Measurements from ENCODE around the gene ZFPM1. TPM values are rescaled to one million over a fixed set of nuclear protein-coding genes. Genes with fewer than 3 reads are reported as not detected.
A peak's percentile ranks its signal among the peaks of the same experiment; 100 is the strongest.

ZFPM1 gene
- total and polyA plus RNA-seq, 10 donors: 2.3 to 25.3 (median 8.9) TPM

DNA sequence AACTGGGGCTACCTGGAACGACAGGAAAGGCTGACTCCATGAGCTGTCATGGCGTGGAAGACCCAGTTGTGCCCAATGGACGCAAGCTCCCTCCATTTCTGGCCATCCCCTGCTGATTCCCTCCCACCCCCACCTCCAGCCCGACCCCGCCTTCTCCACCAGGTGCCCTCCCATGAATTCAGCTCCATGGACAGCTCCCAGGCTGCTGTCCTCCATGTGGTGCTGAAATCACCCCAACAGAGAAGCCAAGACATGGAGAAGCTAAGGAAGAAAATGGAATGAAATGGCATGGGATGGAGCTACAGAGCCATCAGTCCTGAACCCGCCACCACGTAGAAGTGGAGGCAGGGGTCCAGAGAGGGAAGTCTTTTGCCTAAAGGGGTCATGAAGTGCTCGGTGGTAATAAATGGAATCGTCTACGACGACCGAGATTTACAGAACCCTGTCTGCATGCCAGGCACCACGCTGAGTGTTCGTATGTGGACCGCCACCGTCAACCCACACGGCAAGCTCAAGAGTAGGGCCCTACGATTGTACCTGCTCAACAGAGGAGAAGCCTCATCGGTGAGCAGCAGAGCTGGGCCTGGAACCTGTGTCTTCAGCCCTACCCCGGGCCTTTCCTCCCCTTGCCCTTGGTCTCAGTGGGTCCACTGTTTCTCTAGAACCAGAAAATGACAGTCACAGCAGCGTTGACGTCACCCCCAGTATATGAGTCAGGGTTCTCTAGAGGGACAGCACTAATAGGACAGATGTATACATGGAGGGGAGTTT lies 107.8 kb downstream of the ZFPM1 start:
- Histone ChIP-seq H3K4me3 (no peak overlapping the region), H3K36me3 (no peaks in the 10 kb centered on the region), H3K4me1 (peaks cover 0 to 35% (median 13%) of the 10 kb centered on the region in 6 donors), H3K9me3 (peaks cover 0 to 7% (median 0%) of the 10 kb centered on the region in 8 donors), H3K27ac (no peak overlapping the region), H3K27me3 (replicated peaks in 1 of 7) (peaks cover 0 to 24% (median 0%) of the 10 kb centered on the region in 7 donors)
- intact Hi-C loops (cut with DNase I; ENCODE audit: low total_unique reads): no loop called here
- WGBS, 5 donors: 66 to 73% (median 71%) methylated on average over 19 to 22 of the region's 22 CpGs
- DNase-seq: no peak
- no peak for TF ChIP-seq CTCF (IDR thresholded peaks at IDR 0.05 in 8 of 11, conservative IDR thresholded peaks at IDR 0.05 in 3 of 11)
- no peak for TF ChIP-seq POLR2AphosphoS5 (IDR thresholded peaks at IDR 0.05)
- no peak for TF ChIP-seq POLR2A (IDR thresholded peaks at IDR 0.05)

- Histone ChIP-seq H3K36me3 (no peaks in the 10 kb centered on the region), H3K9me3 (no peaks in the 10 kb centered on the region), H3K4me1 (peaks cover 0 to 35% (median 13%) of the 10 kb centered on the region in 6 donors), H3K4me3 (peak overlapping the region in 2 of 8 donors; percentile 14 to 35), H3K27me3 (replicated peaks in 1 of 7) (peaks cover 0 to 15% (median 0%) of the 10 kb centered on the region in 7 donors), H3K27ac (no peak overlapping the region)
- intact Hi-C loops (cut with DNase I; ENCODE audit: low total_unique reads): loop anchor here (1.0 kb wide), 1 partner anchor 118 kb away; no protein-coding TSS in a partner anchor
- WGBS, 5 donors: 27 to 35% (median 32%) methylated on average over 21 to 23 of the region's 24 CpGs
- DNase-seq: no peak
- peak; percentile 46 to 84 (median 70) for TF ChIP-seq CTCF (IDR thresholded peaks at IDR 0.05 in 8 of 11, conservative IDR thresholded peaks at IDR 0.05 in 3 of 11)
- no peak for TF ChIP-seq POLR2A (IDR thresholded peaks at IDR 0.05)
- no peak for TF ChIP-seq POLR2AphosphoS5 (IDR thresholded peaks at IDR 0.05)
Measured at GRCh38 chr16:88561485-88562359, 108.6 kb downstream of the ZFPM1 start.

DNA sequence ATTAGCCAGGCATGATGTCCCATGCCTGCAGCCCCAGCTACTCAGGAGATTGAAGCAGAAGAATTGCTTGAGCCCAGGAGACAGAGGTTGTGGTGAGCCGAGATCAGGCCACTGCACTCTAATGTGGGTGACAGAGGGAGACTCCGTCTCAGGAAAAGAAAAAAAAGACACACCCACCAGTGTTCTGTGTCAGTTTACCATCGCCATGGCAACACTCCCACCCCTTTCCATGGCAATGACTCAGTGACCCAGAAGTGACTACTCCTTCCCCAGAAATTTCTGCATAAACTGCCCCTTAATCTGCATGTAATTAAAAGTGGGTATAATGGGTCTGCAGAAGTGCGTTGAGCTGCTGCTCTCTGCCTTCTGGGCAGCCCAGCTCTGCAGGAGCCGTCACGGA lies 113.1 kb downstream of the ZFPM1 start:
- Histone ChIP-seq H3K4me1 (peaks cover 10 to 33% (median 22%) of the 10 kb centered on the region in 6 donors), H3K27ac (no peak overlapping the region), H3K36me3 (no peaks in the 10 kb centered on the region), H3K9me3 (no peaks in the 10 kb centered on the region), H3K27me3 (replicated peaks in 1 of 7) (no peaks in the 10 kb centered on the region), H3K4me3 (no peak overlapping the region)
- 71 to 82% (median 75%) methylated on average over 6 of the region's 6 CpGs for WGBS, 5 donors
- DNase-seq: no peak
- intact Hi-C loops (cut with DNase I; ENCODE audit: low total_unique reads): no loop called here
- no peak for TF ChIP-seq POLR2A (IDR thresholded peaks at IDR 0.05)
- TF ChIP-seq CTCF (IDR thresholded peaks at IDR 0.05 in 8 of 11, conservative IDR thresholded peaks at IDR 0.05 in 3 of 11): no peak
- no peak for TF ChIP-seq POLR2AphosphoS5 (IDR thresholded peaks at IDR 0.05)
